Measurements from ENCODE around the gene CSTB.

DNA sequence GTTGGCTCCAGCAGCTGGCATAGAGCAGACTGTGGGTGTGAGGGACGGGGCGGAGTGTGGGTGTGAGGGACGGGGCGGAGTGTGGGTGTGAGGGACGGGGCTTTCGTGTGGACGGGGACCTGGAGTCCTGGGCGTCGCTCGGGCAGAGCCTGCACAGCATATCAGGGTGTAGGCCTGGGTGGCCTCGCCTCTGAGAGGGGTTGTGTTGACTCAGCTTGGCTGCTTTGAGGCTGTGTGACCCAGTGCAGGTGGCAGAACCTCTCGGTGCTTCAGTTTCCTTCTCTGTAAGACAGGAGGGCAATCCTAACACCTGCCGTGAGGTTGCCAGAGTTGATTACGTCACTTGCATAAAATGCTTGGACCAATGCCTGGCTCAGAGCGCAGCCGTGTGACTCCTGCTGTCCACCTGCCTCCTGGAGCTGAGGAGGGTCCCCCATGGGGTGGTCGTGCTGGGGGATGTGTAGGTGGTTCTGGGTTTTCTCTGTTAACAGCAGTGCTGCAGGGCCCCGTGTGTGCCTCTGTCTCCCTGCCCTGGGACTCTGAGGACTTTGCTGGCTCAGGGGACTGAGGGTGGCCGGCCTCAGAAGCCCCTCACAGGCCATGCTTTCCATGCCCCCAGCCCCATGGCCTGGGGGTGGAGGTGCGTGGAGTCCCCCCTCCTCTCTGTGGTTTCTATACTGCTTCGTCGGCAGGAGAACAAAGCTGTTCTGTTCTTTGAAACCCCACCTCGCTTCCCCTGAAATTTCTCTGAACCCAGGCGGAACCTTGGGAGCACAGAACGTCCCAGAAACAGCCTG, 41.8 kb downstream of the CSTB start:
- TF ChIP-seq, protein P1, sequence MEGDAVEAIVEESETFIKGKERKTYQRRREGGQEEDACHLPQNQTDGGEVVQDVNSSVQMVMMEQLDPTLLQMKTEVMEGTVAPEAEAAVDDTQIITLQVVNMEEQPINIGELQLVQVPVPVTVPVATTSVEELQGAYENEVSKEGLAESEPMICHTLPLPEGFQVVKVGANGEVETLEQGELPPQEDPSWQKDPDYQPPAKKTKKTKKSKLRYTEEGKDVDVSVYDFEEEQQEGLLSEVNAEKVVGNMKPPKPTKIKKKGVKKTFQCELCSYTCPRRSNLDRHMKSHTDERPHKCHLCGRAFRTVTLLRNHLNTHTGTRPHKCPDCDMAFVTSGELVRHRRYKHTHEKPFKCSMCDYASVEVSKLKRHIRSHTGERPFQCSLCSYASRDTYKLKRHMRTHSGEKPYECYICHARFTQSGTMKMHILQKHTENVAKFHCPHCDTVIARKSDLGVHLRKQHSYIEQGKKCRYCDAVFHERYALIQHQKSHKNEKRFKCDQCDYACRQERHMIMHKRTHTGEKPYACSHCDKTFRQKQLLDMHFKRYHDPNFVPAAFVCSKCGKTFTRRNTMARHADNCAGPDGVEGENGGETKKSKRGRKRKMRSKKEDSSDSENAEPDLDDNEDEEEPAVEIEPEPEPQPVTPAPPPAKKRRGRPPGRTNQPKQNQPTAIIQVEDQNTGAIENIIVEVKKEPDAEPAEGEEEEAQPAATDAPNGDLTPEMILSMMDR (IDR thresholded peaks at IDR 0.05; ENCODE audit: low read length) = no peak
- TF ChIP-seq EZH2 (optimal IDR thresholded peaks at IDR 0.05; ENCODE audit: low read depth, low read length) = no peak

Data from MM.1S (cell line).